K562 (cell line): Measurements from ENCODE around the gene NCOA1. TPM values are rescaled to one million over a fixed set of nuclear protein-coding genes. Genes with fewer than 3 reads are reported as not detected.

Experiments
- ATAC-seq: fragments of 200-7000 bp; cut with Tn5 transposase; 3 replicates; pipeline ENCODE4 v1.9.1; 2020; ENCODE audit warnings: moderate library complexity
- BruUV-seq: library from RNA; stranded (reverse); fragments of 400-500 nt; replicated peaks from 2 replicates; lab custom pipeline; 2021; lab: Mats Ljungman, UMichigan
- CTCF ChIA-PET: fragments of 300-600 bp; formaldehyde crosslinking; extraction: SDS; loops from one replicate; lab custom pipeline; 2021; ENCODE audit warnings: low intra/inter-chr PET ratio; lab: Yijun Ruan, JAX
- POLR2A ChIA-PET: fragments of 300-600, 350-650 bp; sonication (Branson Sonifier 250); formaldehyde crosslinking; extraction: SDS; loops from one replicate; lab custom pipeline; 2021; ENCODE audit warnings: antibody characterized with exemption, inconsistent platforms; lab: Yijun Ruan, JAX
- DNase-seq, 4 experiments: peaks; one replicate each; pipeline versions ENCODE4 v3.0.0 to v3.0.0-alpha.2; 2011 to 2018; ENCODE audit warnings: low spot score in 3 of 4, mixed read lengths in 3 of 4; ENCODE audit errors: extremely low read depth in 1 of 4
- FAIRE-seq: peaks from 2 replicates; lab custom pipeline; 2011; peaks lifted over from hg19 to GRCh38; lab: Jason Lieb, UNC
- H2AFZ ChIP-seq: 2 replicates; pipeline ENCODE4 v1.6.0; 2011; ENCODE audit warnings: low read depth, low read length, control low read depth, inconsistent platforms
- H3K27ac ChIP-seq: fragments of 200-600 bp; 3 replicates; pipeline ENCODE4 v1.8.0; 2011; ENCODE audit warnings: low read depth, mild to moderate bottlenecking, control low read depth, inconsistent platforms, low read length, moderate library complexity, mixed read lengths; ENCODE audit errors: extremely low read depth
- H3K27me3 ChIP-seq, 2 experiments: fragments of 300-600 bp in 1 of 2; 2 replicates in 1 of 2; 3 replicates in 1 of 2; pipeline versions ENCODE4 v1.6.0 to v1.8.0; 2011; ENCODE audit warnings: inconsistent platforms in 2 of 2, low read length in 2 of 2, mild to moderate bottlenecking in 1 of 2, mixed read lengths in 1 of 2, moderate library complexity in 1 of 2; ENCODE audit not compliant: control insufficient read depth in 2 of 2, insufficient read depth in 2 of 2
- H3K36me3 ChIP-seq: fragments of 300-600 bp; 3 replicates; pipeline ENCODE4 v1.8.0; 2011; ENCODE audit warnings: mild to moderate bottlenecking, low read length, inconsistent platforms; ENCODE audit not compliant: control insufficient read depth, insufficient read depth
- H3K4me1 ChIP-seq, 2 experiments: fragments of 200-600 bp in 1 of 2; replicated peaks in 1 of 2; 2 replicates in 1 of 2; 3 replicates in 1 of 2; pipeline versions ENCODE4 v1.5.1 to v1.8.0; 2011; ENCODE audit warnings: inconsistent platforms in 2 of 2, low read length in 2 of 2, mild to moderate bottlenecking in 1 of 2, mixed read lengths in 1 of 2, moderate library complexity in 1 of 2; ENCODE audit not compliant: control insufficient read depth in 2 of 2, insufficient read depth in 2 of 2
- H3K4me2 ChIP-seq: 2 replicates; pipeline ENCODE4 v1.6.1; 2011; ENCODE audit warnings: low read length, control low read depth, inconsistent platforms, mixed read lengths; ENCODE audit not compliant: insufficient read depth
- H3K4me3 ChIP-seq: fragments of 200-600 bp; sonication (generic), shearing (Covaris generic); 2 replicates; pipeline ENCODE4 v1.5.1; 2016; ENCODE audit warnings: control low read depth, inconsistent platforms
- H3K79me2 ChIP-seq: fragments of 200-600 bp; 3 replicates; pipeline ENCODE4 v1.8.0; 2011; ENCODE audit warnings: low read length, inconsistent platforms; ENCODE audit not compliant: control insufficient read depth, insufficient read depth
- H3K9ac ChIP-seq, 2 experiments: 2 replicates each; pipeline versions ENCODE4 v1.6.0 to v1.6.1; 2011; ENCODE audit warnings: low read depth in 2 of 2, low read length in 2 of 2, control low read depth in 1 of 2, inconsistent platforms in 1 of 2, mild to moderate bottlenecking in 1 of 2, mixed read lengths in 1 of 2; ENCODE audit not compliant: insufficient read depth in 1 of 2
- H3K9me1 ChIP-seq: one replicate; pipeline ENCODE4 v1.6.0; 2011; ENCODE audit warnings: inconsistent platforms, mild to moderate bottlenecking, low read length, moderate library complexity; ENCODE audit not compliant: control insufficient read depth, insufficient read depth
- H3K9me3 ChIP-seq: replicated peaks from 2 replicates; pipeline ENCODE4 v1.5.1; 2011; ENCODE audit warnings: low read depth, low read length, inconsistent platforms; ENCODE audit not compliant: control insufficient read depth, insufficient read depth
- H4K20me1 ChIP-seq: replicated peaks from 2 replicates; pipeline ENCODE4 v1.6.1; 2011; ENCODE audit warnings: low read length, inconsistent platforms, mixed read lengths; ENCODE audit not compliant: control insufficient read depth, insufficient read depth
- ARID1B ChIP-seq: fragments of 450-650 bp; IDR thresholded peaks from 2 replicates; pipeline ENCODE4 v1.6.1; 2016; ENCODE audit warnings: antibody characterized with exemption, mild to moderate bottlenecking, inconsistent platforms
- CTCFL ChIP-seq: IDR thresholded peaks from 2 replicates; pipeline ENCODE4 v1.6.1; 2011; ENCODE audit warnings: borderline replicate concordance, low read depth, mild to moderate bottlenecking, moderate library complexity, low read length; ENCODE audit not compliant: insufficient read depth, poor library complexity, severe bottlenecking
- ETV1 ChIP-seq: fragments of 450-650 bp; conservative IDR thresholded peaks from 2 replicates; pipeline ENCODE4 v1.6.1; 2016; ENCODE audit warnings: missing genetic modification characterization, control low read depth, low read depth, missing compliant biosample characterization
- FOXP4 ChIP-seq: sonication (generic); formaldehyde crosslinking; IDR thresholded peaks from 2 replicates; pipeline ENCODE4 v1.8.0; 2022; ENCODE audit warnings: mild to moderate bottlenecking, missing genetic modification reagents, borderline replicate concordance
- HSF4 ChIP-seq: fragments of 250-450 bp; sonication (Bioruptor Pico); IDR thresholded peaks from 2 replicates; pipeline ENCODE4 v2.1.2; 2022; ENCODE audit warnings: mild to moderate bottlenecking, moderate library complexity, borderline replicate concordance
- MCM7 ChIP-seq, 2 experiments: fragments of 450-650 bp; IDR thresholded peaks; 2 replicates each; pipeline ENCODE4 v1.6.1; 2016 to 2018
- POLR3G ChIP-seq: IDR thresholded peaks from 2 replicates; pipeline ENCODE4 v1.6.1; 2011; ENCODE audit not compliant: insufficient read length, insufficient replicate concordance; ENCODE audit errors: extremely low read depth
- SMARCE1 ChIP-seq: fragments of 450-650 bp; IDR thresholded peaks from 2 replicates; pipeline ENCODE4 v1.7.1; 2016; ENCODE audit warnings: mild to moderate bottlenecking
- VEZF1 ChIP-seq: fragments of 200-800 bp; sonication (Bioruptor generic); IDR thresholded peaks from 2 replicates; pipeline ENCODE4 v1.6.1; 2017; ENCODE audit warnings: missing genetic modification characterization, missing compliant biosample characterization
- XRCC5 ChIP-seq: fragments of 200-400 bp; formaldehyde crosslinking; IDR thresholded peaks from 2 replicates; pipeline ENCODE4 v1.6.1; 2017; ENCODE audit warnings: low read depth, mild to moderate bottlenecking, low read length
- ZBTB34 ChIP-seq: fragments of 250-450 bp; sonication (Bioruptor Pico); IDR thresholded peaks from 2 replicates; pipeline ENCODE4 v1.8.0; 2021; ENCODE audit warnings: mild to moderate bottlenecking, moderate library complexity
- WGBS: fragments of 100-300 bp; shearing (Covaris generic); methylation state at CpG from one replicate; pipeline ENCODE4 v1.1.6; 2016; ENCODE audit warnings: low coverage, mixed read lengths; ENCODE audit not compliant: insufficient coverage; ENCODE audit errors: missing lambda C conversion rate; 5-methylcytosine and 5-hydroxymethylcytosine counted together
- in situ Hi-C: fragments of 300-500 bp; cut with MboI; formaldehyde crosslinking; loops from 4 replicates; pipeline ENCODE4 v1.15.0; 2018; ENCODE audit warnings: inconsistent platforms, mixed read lengths
- intact Hi-C: fragments of 100-400 bp; cut with micrococcal nuclease; formaldehyde crosslinking; loops from 2 replicates; pipeline ENCODE4 v1.14.2; 2022
- polyA plus RNA-seq, 8 experiments: library from polyadenylated mRNA; depleted of rRNA in 4 of 8; stranded (reverse) in 5 of 8; unstranded in 3 of 8; fragments of >200 nt; fragmentation: Nextera tagmentation in 2 of 8; fragmentation: Illumina TruSeq in 1 of 8; extraction: Ambion mirVana in 2 of 8; extraction: Trizol in 1 of 8; gene quantifications; 2 replicates each; pipeline versions ENCODE4 v1.2.1 to v1.2.3, GENCODE V29; 2011 to 2014; ENCODE audit warnings: inconsistent platforms in 1 of 8, missing spikeins in 1 of 8
- total RNA-seq, 7 experiments: library from RNA; depleted of rRNA in 6 of 7; stranded (reverse); fragments of >200 nt in 6 of 7; fragmentation: Illumina TruSeq in 2 of 7; extraction: Trizol in 2 of 7; gene quantifications; 2 replicates each; pipeline versions ENCODE4 v1.2.1 to v1.2.3, GENCODE V29; 2011 to 2021; ENCODE audit warnings: low replicate concordance in 1 of 7
- TF ChIP-seq, protein P1 (sequence below): fragments of 250-450 bp; sonication (Bioruptor Pico); IDR thresholded peaks from 2 replicates; pipeline ENCODE4 v1.8.0; 2022; ENCODE audit warnings: inconsistent platforms, mild to moderate bottlenecking, moderate library complexity, borderline replicate concordance

NCOA1 gene
- total and polyA plus RNA-seq, 9 of the 15 experiments (the other 6 are each of a cell fraction or from before 2014, with no cell fraction given) = 4.9 to 25.7 (median 17.0) TPM

GRCh38 chr2:24730481-24730880, 239.4 kb downstream of the NCOA1 start:
- CTCF ChIA-PET = no interaction called here
- H3K36me3 ChIP-seq = peaks cover 16% of the 10 kb centered on the region; the same call in 1 of the 3 replicates
- POLR2A ChIA-PET = interaction anchor here (0.6 kb wide), 1 partner anchor 114 kb away, joined by 3 read pairs; no protein-coding TSS in a partner anchor
- BruUV-seq = no TSS peak
- H3K27me3 ChIP-seq = no peaks in the 10 kb centered on the region
- H3K27ac ChIP-seq = no peak overlapping the region
- H2AFZ ChIP-seq = no peak overlapping the region
- H3K4me2 ChIP-seq = no peak overlapping the region
- H3K9ac ChIP-seq = no peak overlapping the region
- no peaks in the 10 kb centered on the region for H3K4me1 ChIP-seq
- FAIRE-seq (no peak), DNase-seq (no peak), ATAC-seq (no peak)
- H3K9me1 ChIP-seq = no peaks in the 10 kb centered on the region
- in situ Hi-C loops (no loop called here), intact Hi-C loops (no loop called here)
- H4K20me1 ChIP-seq = no peaks in the 10 kb centered on the region
- H3K4me3 ChIP-seq = no peak overlapping the region
- H3K79me2 ChIP-seq = no peaks in the 10 kb centered on the region
- WGBS = 85% methylated on average over 4 of the region's 7 CpGs
- H3K9me3 ChIP-seq = no peaks in the 10 kb centered on the region
- TF ChIP-seq ZBTB34 (CRISPR knock-in tag) = no peak
- TF ChIP-seq HSF4 (CRISPR knock-in tag) = no peak
- TF ChIP-seq XRCC5 = no peak
- no peak for TF ChIP-seq POLR3G
- no peak for TF ChIP-seq CTCFL
- TF ChIP-seq, protein P1, sequence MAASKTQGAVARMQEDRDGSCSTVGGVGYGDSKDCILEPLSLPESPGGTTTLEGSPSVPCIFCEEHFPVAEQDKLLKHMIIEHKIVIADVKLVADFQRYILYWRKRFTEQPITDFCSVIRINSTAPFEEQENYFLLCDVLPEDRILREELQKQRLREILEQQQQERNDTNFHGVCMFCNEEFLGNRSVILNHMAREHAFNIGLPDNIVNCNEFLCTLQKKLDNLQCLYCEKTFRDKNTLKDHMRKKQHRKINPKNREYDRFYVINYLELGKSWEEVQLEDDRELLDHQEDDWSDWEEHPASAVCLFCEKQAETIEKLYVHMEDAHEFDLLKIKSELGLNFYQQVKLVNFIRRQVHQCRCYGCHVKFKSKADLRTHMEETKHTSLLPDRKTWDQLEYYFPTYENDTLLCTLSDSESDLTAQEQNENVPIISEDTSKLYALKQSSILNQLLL (CRISPR knock-in tag) = no peak
- TF ChIP-seq MCM7 (IDR thresholded peaks at IDR 0.05) = no peak
- no peak for TF ChIP-seq VEZF1 (CRISPR knock-in tag)
- no peak for TF ChIP-seq ARID1B
- no peak for TF ChIP-seq ETV1 (tag)
- TF ChIP-seq FOXP4 (CRISPR knock-in tag) = no peak
- no peak for TF ChIP-seq SMARCE1
